ENCODE data around the gene FJX1.

Gene FJX1, protein sequence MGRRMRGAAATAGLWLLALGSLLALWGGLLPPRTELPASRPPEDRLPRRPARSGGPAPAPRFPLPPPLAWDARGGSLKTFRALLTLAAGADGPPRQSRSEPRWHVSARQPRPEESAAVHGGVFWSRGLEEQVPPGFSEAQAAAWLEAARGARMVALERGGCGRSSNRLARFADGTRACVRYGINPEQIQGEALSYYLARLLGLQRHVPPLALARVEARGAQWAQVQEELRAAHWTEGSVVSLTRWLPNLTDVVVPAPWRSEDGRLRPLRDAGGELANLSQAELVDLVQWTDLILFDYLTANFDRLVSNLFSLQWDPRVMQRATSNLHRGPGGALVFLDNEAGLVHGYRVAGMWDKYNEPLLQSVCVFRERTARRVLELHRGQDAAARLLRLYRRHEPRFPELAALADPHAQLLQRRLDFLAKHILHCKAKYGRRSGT

DNA sequence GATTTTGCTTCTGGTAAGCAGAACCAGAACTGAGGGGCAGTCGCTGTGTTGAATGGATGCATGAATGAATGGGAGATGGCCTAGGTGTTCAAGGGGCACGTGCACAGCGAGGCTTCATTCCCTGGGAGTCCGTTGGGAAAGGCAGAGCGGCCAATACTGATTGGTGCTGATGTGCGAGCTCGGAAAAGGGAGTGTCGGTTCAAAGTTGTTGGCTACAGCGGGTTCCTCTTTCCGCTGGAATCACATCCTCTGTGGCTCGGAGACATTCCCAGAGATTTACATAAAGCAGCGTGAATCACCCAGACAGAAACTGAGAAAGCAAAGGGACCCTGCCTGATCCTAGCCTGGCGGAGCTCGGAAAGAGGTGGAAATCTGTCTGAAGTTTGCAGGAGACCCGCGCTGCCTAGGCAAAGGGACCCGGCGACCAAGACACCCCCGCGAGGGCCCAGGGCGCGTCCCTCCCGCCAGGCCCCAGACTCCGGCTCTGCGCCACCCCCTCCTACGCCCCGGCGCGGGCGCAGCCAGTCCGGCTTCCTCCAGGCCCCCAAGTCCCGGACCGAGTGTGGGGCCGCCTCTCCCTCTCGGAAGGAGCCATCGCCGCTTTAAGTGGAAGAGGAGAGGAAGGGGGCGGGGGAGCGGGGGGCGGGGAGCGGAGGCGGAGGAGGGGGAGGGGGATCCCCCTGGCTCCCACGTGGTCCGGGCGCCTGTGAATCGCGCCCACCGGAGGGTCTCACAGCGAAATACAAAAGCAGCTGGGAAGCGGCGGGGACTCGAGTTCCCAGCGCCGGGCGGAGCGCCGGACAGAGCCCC, at the start of gene FJX1:
Gene FJX1 (plus strand): TSS at position 774 of the 810 bp plus-strand sequence. CDS start 177 bp downstream, outside the sequence.
- H3K36me3 ChIP-seq (ENCODE audit: insufficient read depth), result no peaks in the 10 kb centered on the region
- H3K4me1 ChIP-seq (ENCODE audit: low read depth, poor library complexity, severe bottlenecking), result peaks cover 52% of the 10 kb centered on the region
- TF ChIP-seq, protein P1, sequence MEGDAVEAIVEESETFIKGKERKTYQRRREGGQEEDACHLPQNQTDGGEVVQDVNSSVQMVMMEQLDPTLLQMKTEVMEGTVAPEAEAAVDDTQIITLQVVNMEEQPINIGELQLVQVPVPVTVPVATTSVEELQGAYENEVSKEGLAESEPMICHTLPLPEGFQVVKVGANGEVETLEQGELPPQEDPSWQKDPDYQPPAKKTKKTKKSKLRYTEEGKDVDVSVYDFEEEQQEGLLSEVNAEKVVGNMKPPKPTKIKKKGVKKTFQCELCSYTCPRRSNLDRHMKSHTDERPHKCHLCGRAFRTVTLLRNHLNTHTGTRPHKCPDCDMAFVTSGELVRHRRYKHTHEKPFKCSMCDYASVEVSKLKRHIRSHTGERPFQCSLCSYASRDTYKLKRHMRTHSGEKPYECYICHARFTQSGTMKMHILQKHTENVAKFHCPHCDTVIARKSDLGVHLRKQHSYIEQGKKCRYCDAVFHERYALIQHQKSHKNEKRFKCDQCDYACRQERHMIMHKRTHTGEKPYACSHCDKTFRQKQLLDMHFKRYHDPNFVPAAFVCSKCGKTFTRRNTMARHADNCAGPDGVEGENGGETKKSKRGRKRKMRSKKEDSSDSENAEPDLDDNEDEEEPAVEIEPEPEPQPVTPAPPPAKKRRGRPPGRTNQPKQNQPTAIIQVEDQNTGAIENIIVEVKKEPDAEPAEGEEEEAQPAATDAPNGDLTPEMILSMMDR (conservative IDR thresholded peaks at IDR 0.05; ENCODE audit: low read depth, low read length), result no peak
- peaks cover 22% of the 10 kb centered on the region; the same call in 1 of the 2 replicates for H3K79me2 ChIP-seq (ENCODE audit: insufficient read depth, low read depth)
- H2AFZ ChIP-seq (ENCODE audit: low read depth), result peak within 1 kb of the TSS; percentile 63
- no peak within 1 kb of the TSS for H3K4me3 ChIP-seq (IDR thresholded peaks at IDR 0.05; ENCODE audit: insufficient read depth, low read depth, low read length)
- H3K27ac ChIP-seq, result peak within 1 kb of the TSS; percentile 79
- no peaks in the 10 kb centered on the region for H4K20me1 ChIP-seq (ENCODE audit: insufficient read depth)
- peak within 1 kb of the TSS; percentile 91 for H3K9ac ChIP-seq
- no peaks in the 10 kb centered on the region for H3K27me3 ChIP-seq (ENCODE audit: insufficient read depth, low read depth)
- H3K4me2 ChIP-seq, result peak within 1 kb of the TSS; percentile 87

DNA sequence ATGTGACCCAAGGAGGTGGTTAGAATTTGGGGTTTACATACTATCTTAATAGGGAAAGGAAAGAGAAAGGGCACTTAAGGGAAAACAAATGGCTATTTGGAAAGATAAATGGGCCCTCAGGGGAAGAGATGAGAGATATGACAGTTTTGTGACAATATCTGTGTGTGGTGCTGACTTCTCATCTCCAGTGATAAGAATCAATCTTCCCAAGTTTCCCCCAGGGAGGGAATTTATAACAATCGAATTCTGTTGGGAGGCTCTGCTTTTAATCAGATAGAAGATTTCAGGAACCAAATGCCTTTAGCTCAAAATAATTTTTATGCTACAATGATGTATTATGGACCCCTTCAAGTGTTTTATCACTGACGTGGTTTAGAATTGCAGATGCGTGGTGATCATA, 46.6 kb upstream of the FJX1 start:
- no peak overlapping the region for H3K4me2 ChIP-seq
- H3K36me3 ChIP-seq (ENCODE audit: insufficient read depth), result no peaks in the 10 kb centered on the region
- H3K27ac ChIP-seq, result no peak overlapping the region
- no peaks in the 10 kb centered on the region for H3K79me2 ChIP-seq (ENCODE audit: insufficient read depth, low read depth)
- H2AFZ ChIP-seq (ENCODE audit: low read depth), result no peak overlapping the region
- no peak overlapping the region for H3K9ac ChIP-seq
- TF ChIP-seq, protein P1 (conservative IDR thresholded peaks at IDR 0.05; ENCODE audit: low read depth, low read length), result no peak
- H3K4me1 ChIP-seq (ENCODE audit: low read depth, poor library complexity, severe bottlenecking), result no peaks in the 10 kb centered on the region
- no peaks in the 10 kb centered on the region for H3K27me3 ChIP-seq (ENCODE audit: insufficient read depth, low read depth)
- no peak overlapping the region for H3K4me3 ChIP-seq (IDR thresholded peaks at IDR 0.05; ENCODE audit: insufficient read depth, low read depth, low read length)
- H4K20me1 ChIP-seq (ENCODE audit: insufficient read depth), result no peaks in the 10 kb centered on the region

DNA sequence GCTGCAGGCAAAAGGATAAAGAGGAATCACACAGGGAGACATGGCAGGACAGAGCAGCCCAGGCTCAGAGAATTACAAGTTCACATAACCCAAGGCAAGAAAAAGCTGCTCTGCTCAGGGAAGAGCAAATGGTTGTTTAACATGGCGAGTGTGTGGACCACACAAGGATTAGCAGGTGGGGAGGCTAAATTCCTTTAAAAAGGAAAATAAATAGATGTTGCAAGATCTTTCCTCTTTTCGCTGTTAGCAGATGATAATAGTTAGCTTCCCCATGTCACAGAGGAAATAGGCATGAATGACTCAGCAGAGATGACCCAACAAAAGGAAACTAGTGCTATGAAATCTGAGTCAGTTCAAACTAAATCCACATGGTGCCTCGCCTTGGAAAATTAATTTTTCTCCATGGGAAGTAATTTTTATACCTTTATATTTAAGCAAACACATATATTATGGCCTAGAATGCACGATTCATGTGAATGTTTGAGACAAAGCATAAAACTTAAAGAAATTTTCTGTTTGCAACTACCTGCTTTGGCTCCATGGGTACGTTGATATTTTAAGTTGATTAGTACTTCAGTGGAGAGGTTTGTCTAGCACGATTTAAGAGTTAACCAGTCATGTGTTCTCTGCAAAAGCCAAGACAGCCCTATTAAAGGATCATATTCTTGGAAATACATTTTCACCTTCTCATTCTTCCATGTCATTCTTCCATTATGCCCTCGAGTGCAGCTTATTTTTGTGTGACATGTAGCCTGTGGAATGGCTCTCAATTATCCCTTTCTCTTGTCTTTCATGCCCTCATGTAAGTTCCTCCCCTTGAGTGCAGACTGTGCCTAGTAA, 38.5 kb upstream of the FJX1 start:
- Histone ChIP-seq H3K4me1 (ENCODE audit: low read depth, poor library complexity, severe bottlenecking) (peaks cover 6% of the 10 kb centered on the region), H3K27ac (no peak overlapping the region), H3K79me2 (ENCODE audit: insufficient read depth, low read depth) (no peaks in the 10 kb centered on the region), H3K9ac (no peak overlapping the region), H4K20me1 (ENCODE audit: insufficient read depth) (no peaks in the 10 kb centered on the region), H2AFZ (ENCODE audit: low read depth) (no peak overlapping the region), H3K36me3 (ENCODE audit: insufficient read depth) (no peaks in the 10 kb centered on the region), H3K27me3 (ENCODE audit: insufficient read depth, low read depth) (no peaks in the 10 kb centered on the region), H3K4me2 (no peak overlapping the region), H3K4me3 (IDR thresholded peaks at IDR 0.05; ENCODE audit: insufficient read depth, low read depth, low read length) (no peak overlapping the region)
- TF ChIP-seq, protein P1 (conservative IDR thresholded peaks at IDR 0.05; ENCODE audit: low read depth, low read length), result no peak

DNA sequence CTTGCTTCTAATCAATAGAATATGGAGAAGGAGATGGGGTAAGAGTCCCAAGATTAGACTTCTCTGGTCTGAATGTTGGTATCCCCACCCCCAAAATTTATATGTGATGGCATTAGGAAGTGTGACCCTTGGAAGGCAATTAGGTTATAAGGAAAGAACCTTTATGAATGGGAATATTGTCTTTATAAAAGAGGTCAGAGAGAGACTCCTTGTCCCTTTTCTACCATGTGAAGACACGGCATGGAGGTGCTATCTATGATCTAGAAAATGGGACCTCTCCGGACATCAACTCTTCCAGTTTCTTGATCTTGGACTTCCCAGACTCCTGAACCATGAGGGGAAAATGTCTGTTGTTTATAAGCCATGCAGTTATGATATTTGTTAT, 37.9 kb upstream of the FJX1 start:
- no peak overlapping the region for H3K27ac ChIP-seq
- no peak overlapping the region for H3K4me2 ChIP-seq
- no peak overlapping the region for H3K9ac ChIP-seq

More for the DNA sequence above, 37.9 kb upstream of the FJX1 start:
- no peaks in the 10 kb centered on the region for H3K36me3 ChIP-seq (ENCODE audit: insufficient read depth)
- H3K27me3 ChIP-seq (ENCODE audit: insufficient read depth, low read depth), result no peaks in the 10 kb centered on the region
- no peaks in the 10 kb centered on the region for H4K20me1 ChIP-seq (ENCODE audit: insufficient read depth)
- TF ChIP-seq, protein P1 (conservative IDR thresholded peaks at IDR 0.05; ENCODE audit: low read depth, low read length), result no peak
- H3K4me1 ChIP-seq (ENCODE audit: low read depth, poor library complexity, severe bottlenecking), result peaks cover 6% of the 10 kb centered on the region
- H3K4me3 ChIP-seq (IDR thresholded peaks at IDR 0.05; ENCODE audit: insufficient read depth, low read depth, low read length), result no peak overlapping the region
- H3K79me2 ChIP-seq (ENCODE audit: insufficient read depth, low read depth), result no peaks in the 10 kb centered on the region
- no peak overlapping the region for H2AFZ ChIP-seq (ENCODE audit: low read depth)

All from KMS-11 (cell line).